GM12891 (cell line): ENCODE results near the gene MYO18A.

ENCODE experiments used
- PAX5 ChIP-seq: IDR thresholded peaks from 2 replicates; pipeline ENCODE4 v1.6.1; 2011; ENCODE audit warnings: low read length, moderate library complexity, mild to moderate bottlenecking; ENCODE audit not compliant: insufficient read depth, severe bottlenecking
- POLR2A ChIP-seq: IDR thresholded peaks from 2 replicates; pipeline ENCODE4 v1.6.1; 2011; ENCODE audit warnings: low read depth, low read length, control low read depth
- POLR2AphosphoS5 ChIP-seq: IDR thresholded peaks from 2 replicates; pipeline ENCODE4 v1.6.1; 2011; ENCODE audit warnings: low read depth, low read length, control low read depth
- POU2F2 ChIP-seq: IDR thresholded peaks from 2 replicates; pipeline ENCODE4 v1.6.1; 2011; ENCODE audit warnings: low read depth, mild to moderate bottlenecking, control low read depth, low read length, moderate library complexity
- SPI1 ChIP-seq: IDR thresholded peaks from 2 replicates; pipeline ENCODE4 v1.6.1; 2011; ENCODE audit warnings: low read depth, low read length, control low read depth
- TAF1 ChIP-seq: IDR thresholded peaks from 2 replicates; pipeline ENCODE4 v1.6.1; 2011; ENCODE audit warnings: low read depth, low read length, control low read depth

DNA sequence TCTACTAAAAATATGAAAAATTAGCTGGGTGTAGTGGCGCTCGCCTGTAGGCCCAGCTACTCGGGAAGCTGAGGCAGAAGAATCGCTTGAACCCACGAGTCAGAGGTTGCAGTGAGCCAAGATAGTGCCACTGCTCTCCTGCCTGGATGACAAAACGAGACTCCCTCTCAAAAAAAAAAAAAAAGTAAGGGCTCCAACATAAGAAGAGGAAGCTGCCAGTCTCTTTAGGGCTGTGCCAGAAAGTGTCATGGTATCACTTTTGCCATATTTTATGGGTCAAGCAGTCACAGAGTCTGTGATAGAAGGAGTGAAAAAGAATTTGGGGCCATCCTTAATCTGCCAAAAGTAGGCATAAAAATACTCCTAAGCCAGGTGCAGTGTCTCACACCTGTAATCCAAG lies 138.6 kb downstream of the MYO18A start:
- no peak for TF ChIP-seq POLR2A
- TF ChIP-seq POLR2AphosphoS5 = no peak
- TF ChIP-seq TAF1 = no peak
- TF ChIP-seq SPI1 = no peak
- TF ChIP-seq PAX5 = no peak
- TF ChIP-seq POU2F2 = no peak
